GM12891 (cell line): ENCODE data around the gene RPP21.

Source experiments
- POLR2A ChIP-seq: IDR thresholded peaks from 2 replicates; pipeline ENCODE4 v1.6.1; 2011; ENCODE audit warnings: low read depth, low read length, control low read depth
- POLR2AphosphoS5 ChIP-seq: IDR thresholded peaks from 2 replicates; pipeline ENCODE4 v1.6.1; 2011; ENCODE audit warnings: low read depth, low read length, control low read depth
- POU2F2 ChIP-seq: IDR thresholded peaks from 2 replicates; pipeline ENCODE4 v1.6.1; 2011; ENCODE audit warnings: low read depth, mild to moderate bottlenecking, control low read depth, low read length, moderate library complexity
- SPI1 ChIP-seq: IDR thresholded peaks from 2 replicates; pipeline ENCODE4 v1.6.1; 2011; ENCODE audit warnings: low read depth, low read length, control low read depth
- TAF1 ChIP-seq: IDR thresholded peaks from 2 replicates; pipeline ENCODE4 v1.6.1; 2011; ENCODE audit warnings: low read depth, low read length, control low read depth

DNA sequence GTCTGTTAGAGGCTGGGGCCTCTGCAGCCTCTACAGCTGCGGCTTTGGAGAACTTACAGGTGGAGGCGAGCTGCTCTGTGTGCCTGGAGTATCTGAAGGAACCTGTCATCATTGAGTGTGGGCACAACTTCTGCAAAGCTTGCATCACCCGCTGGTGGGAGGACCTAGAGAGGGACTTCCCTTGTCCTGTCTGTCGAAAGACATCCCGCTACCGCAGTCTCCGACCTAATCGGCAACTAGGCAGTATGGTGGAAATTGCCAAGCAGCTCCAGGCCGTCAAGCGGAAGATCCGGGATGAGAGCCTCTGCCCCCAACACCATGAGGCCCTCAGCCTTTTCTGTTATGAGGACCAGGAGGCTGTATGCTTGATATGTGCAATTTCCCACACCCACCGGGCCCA, 15.6 kb upstream of the RPP21 start:
- TF ChIP-seq POLR2A (no peak), POLR2AphosphoS5 (no peak), POU2F2 (no peak), TAF1 (no peak), SPI1 (no peak)
